Cardiac muscle cell (in vitro differentiated cells and primary cell): ENCODE results near the gene STRN3. TPM values are rescaled to one million over a fixed set of nuclear protein-coding genes. Genes with fewer than 3 reads are reported as not detected.
"Not testable (repeated sequence)": the region's sequence is repeated elsewhere in the genome, so short reads cannot be mapped to it uniquely, and the experiment has no call there.

Experiments used
- DNase-seq, 2 donors: peaks; one replicate each; pipeline versions ENCODE4 v3.0.0 to v3.0.0-alpha.2; 2010 to 2017; ENCODE audit warnings: low read depth in 1 of 2, low spot score in 1 of 2
- H3K27ac ChIP-seq: fragments of 200-600 bp; sonication (generic); 2 replicates; pipeline ENCODE4 v1.5.1; 2016
- H3K27me3 ChIP-seq: fragments of 200-600 bp; sonication (generic); 2 replicates; pipeline ENCODE4 v1.6.0; 2016; ENCODE audit warnings: control low read depth
- H3K36me3 ChIP-seq: fragments of 200-600 bp; sonication (generic); 2 replicates; pipeline ENCODE4 v1.5.1; 2016; ENCODE audit warnings: control low read depth
- H3K4me1 ChIP-seq: fragments of 200-600 bp; sonication (generic); 2 replicates; pipeline ENCODE4 v1.8.1; 2017; ENCODE audit warnings: low read depth, mild to moderate bottlenecking, mixed run types
- H3K4me3 ChIP-seq: fragments of 200-600 bp; sonication (generic); 2 replicates; pipeline ENCODE4 v1.5.1; 2016; ENCODE audit warnings: mild to moderate bottlenecking
- H3K9me3 ChIP-seq: fragments of 200-600 bp; sonication (generic); 2 replicates; pipeline ENCODE4 v1.5.1; 2017; ENCODE audit warnings: low read depth, mild to moderate bottlenecking, control low read depth
- polyA plus RNA-seq: library from polyadenylated mRNA; unstranded; fragments of >200 nt; fragmentation: Nextera tagmentation; extraction: Ambion mirVana; gene quantifications from 2 replicates; pipeline ENCODE4 v1.2.1, GENCODE V29; 2016
- total RNA-seq: library from RNA; depleted of rRNA; stranded (reverse); fragments of >200 nt; gene quantifications from 2 replicates; pipeline ENCODE4 v1.2.3, GENCODE V29; 2016
- TF ChIP-seq, protein P1 (sequence below): IDR thresholded peaks from 2 replicates; pipeline ENCODE4 v1.5.1; 2012; ENCODE audit warnings: low read depth, mild to moderate bottlenecking, low read length

Gene STRN3
- total and polyA plus RNA-seq, 2 experiments from 2014 or later: 18.1 to 57.3 TPM

DNA sequence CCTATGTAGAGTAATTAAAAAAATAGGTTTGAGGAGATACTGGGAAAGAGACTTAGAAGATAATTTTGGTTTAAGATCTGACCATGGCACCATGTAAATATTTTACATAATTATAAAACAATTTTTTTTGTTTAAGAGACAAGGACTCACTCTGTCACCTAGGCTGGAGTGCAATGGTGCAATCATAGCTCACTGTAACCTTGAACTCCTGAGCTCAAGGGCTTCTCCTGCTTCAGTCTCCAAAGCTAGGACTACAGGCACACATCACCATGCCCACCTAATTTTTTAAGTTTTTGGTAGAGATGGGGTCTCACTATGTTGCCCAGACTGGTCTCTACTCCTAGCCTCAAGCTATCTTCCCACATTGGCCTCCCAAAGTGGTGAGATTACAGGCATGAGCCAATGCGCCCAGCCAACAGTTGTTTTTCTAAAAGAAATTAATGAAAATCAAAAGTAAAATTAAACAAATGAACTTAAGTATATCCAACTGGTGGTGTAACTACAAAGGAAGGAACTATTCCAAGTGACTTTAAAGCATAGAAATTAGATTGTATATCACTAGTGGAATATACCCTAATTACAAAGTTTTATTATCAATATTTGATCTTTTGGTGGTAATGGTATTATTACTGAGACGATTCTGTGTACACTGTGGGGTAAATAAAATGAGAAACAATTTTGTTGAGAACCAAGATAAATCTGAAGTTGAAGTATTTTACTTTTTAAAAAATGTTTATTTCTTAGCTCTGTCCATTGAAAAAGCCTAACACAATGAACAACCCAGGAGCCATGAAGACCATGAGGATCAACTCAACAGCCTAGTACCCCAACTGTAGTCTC is 122.7 kb downstream of the STRN3 start:
- TF ChIP-seq, protein P1, sequence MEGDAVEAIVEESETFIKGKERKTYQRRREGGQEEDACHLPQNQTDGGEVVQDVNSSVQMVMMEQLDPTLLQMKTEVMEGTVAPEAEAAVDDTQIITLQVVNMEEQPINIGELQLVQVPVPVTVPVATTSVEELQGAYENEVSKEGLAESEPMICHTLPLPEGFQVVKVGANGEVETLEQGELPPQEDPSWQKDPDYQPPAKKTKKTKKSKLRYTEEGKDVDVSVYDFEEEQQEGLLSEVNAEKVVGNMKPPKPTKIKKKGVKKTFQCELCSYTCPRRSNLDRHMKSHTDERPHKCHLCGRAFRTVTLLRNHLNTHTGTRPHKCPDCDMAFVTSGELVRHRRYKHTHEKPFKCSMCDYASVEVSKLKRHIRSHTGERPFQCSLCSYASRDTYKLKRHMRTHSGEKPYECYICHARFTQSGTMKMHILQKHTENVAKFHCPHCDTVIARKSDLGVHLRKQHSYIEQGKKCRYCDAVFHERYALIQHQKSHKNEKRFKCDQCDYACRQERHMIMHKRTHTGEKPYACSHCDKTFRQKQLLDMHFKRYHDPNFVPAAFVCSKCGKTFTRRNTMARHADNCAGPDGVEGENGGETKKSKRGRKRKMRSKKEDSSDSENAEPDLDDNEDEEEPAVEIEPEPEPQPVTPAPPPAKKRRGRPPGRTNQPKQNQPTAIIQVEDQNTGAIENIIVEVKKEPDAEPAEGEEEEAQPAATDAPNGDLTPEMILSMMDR: no peak
- no peak overlapping the region for H3K27ac ChIP-seq
- no peaks in the 10 kb centered on the region for H3K27me3 ChIP-seq
- H3K4me3 ChIP-seq: no peak overlapping the region
- H3K4me1 ChIP-seq: no peaks in the 10 kb centered on the region
- DNase-seq: no peak
- H3K9me3 ChIP-seq: no peaks in the 10 kb centered on the region
- H3K36me3 ChIP-seq: peaks cover 37% of the 10 kb centered on the region

DNA sequence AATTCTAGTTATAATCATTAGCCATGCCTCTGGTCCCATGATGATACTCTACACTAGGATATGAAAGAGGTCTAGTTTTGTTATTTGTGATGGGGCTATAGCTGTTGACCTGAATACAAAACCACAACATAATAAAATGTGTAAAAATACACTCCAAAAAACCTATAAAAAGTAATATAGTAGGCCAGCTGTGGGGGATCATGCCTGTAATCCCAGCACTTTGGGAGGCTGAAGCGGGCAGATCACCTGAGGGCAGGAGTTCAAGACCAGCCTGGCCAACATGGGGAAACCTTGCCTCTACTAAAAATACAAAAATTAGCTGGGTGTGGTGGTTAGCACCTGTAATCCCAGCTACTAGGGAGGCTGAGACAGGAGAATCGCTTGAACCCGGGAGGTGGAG is 129.1 kb downstream of the STRN3 start:
- not testable (repeated sequence) for H3K27ac ChIP-seq, H3K9me3 ChIP-seq
- peaks cover 36% of the 10 kb centered on the region for H3K36me3 ChIP-seq

DNA sequence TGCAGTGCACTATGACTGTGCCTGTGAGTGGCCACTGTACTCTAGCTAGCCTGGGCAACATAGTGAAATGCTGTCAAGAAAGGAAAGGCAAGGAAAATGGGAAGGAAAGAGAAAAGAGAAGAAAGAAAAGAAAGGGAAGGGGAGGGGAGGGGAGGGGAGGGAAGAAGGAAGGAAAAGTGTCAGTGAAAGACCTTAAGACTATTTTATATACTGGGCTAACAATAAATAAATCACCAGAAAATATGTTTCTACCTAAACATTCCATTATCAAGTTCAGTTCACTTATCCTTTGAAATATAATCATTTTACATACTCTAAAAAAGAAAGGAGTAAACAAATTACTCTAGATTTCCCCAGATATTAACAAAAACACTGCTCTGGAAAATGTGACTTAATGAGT is 129.7 kb downstream of the STRN3 start:
- Histone ChIP-seq H3K27me3 (no peaks in the 10 kb centered on the region), H3K4me1 (no peaks in the 10 kb centered on the region), H3K4me3 (no peak overlapping the region), H3K36me3 (peaks cover 34% of the 10 kb centered on the region), H3K9me3 (no peaks in the 10 kb centered on the region), H3K27ac (peak overlapping the region; percentile 46)
- TF ChIP-seq, protein P1: no peak
- DNase-seq: no peak

More for the DNA sequence above, 129.1 kb downstream of the STRN3 start:
- DNase-seq, H3K4me3 ChIP-seq, H3K4me1 ChIP-seq, H3K27me3 ChIP-seq: not testable (repeated sequence)

DNA sequence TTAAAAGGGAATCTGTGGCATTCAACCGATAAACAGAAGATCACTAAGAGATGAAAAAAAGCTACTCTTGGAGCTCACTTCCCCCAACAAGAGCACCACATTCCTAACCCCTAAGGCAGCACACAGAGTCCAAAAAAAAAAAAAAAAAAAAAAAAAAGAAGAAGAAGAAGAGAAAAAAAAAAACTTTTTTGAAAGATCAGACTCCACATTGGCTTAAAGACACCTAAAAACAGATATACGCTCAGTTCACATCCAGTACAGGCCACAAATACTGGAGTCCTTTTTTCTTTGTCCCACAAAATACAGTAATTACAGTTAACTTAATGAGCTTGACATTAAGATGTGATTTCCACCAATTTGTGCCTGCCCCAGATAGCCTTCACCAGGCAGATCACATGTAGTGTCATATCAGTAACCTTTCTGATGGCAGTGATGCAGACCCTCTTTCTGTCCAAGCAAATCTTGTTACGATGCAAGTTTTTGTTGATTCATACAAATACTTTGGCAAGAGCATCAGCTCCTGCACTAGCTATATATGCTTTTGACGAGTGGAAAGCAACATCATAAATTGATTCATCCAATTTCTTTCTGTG is 131.2 kb downstream of the STRN3 start:
- H3K9me3 ChIP-seq: no peaks in the 10 kb centered on the region
- H3K4me3 ChIP-seq: no peak overlapping the region
- TF ChIP-seq, protein P1: no peak
- H3K36me3 ChIP-seq: peaks cover 31% of the 10 kb centered on the region
- no peaks in the 10 kb centered on the region for H3K4me1 ChIP-seq
- peak overlapping the region; percentile 14 for H3K27ac ChIP-seq
- DNase-seq: no peak
- no peaks in the 10 kb centered on the region for H3K27me3 ChIP-seq

DNA sequence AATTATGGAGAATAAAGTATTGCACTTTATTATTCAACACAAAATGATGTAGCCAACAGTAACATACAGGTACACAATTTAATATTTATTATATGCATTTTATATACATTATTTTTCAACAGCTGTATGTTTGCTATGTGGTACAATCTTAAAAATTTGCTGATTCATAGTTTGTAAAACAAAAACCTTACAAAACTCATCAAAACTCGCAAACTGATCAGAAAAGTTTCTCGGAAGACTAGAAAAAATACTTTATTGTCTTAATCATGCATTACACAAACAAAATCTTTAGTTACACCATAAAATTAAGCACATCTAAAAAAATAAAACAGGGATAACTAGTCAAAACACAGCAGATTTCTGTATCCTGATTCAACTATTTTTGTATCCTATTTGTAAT is 132.4 kb downstream of the STRN3 start:
- peaks cover 30% of the 10 kb centered on the region for H3K36me3 ChIP-seq
- H3K9me3 ChIP-seq: no peaks in the 10 kb centered on the region
- no peaks in the 10 kb centered on the region for H3K4me1 ChIP-seq
- no peak overlapping the region for H3K27ac ChIP-seq
- DNase-seq: no peak
- H3K4me3 ChIP-seq: no peak overlapping the region
- H3K27me3 ChIP-seq: no peaks in the 10 kb centered on the region
- TF ChIP-seq, protein P1: no peak

DNA sequence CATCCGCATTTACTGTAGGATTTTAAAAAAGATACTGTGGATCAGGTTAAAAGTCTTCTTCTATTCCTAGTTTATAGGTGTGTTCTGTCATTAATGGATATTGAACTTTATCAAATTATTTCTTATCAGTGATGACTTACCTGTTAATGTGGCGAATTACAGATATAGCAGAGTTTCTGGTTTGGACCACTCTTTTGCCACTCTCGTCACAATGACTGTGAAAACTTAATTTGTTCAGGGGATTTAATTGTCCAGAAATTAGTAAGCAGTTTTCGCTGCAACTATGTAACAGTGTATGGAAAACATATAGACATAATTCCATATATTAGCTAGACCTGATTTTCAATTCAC is 137.0 kb downstream of the STRN3 start:
- Histone ChIP-seq H3K27ac (peak overlapping the region; percentile 58), H3K4me3 (no peak overlapping the region), H3K9me3 (no peaks in the 10 kb centered on the region), H3K36me3 (peaks cover 9% of the 10 kb centered on the region), H3K4me1 (peaks cover 5% of the 10 kb centered on the region), H3K27me3 (no peaks in the 10 kb centered on the region)
- no peak for DNase-seq
- TF ChIP-seq, protein P1: no peak
